ENCODE data around the gene UNC5A.

The UNC5A gene

GRCh38 chr5:176790941-176791340 lies 19.4 kb upstream of the UNC5A start:
- ChIA-PET POLR2A (no interaction called here), CTCF (no interaction called here)
- DNase-seq (ENCODE audit: extremely low spot score): no peak
- TF ChIP-seq ZNF384 (IDR thresholded peaks at IDR 0.05) (no peak), HDGF (IDR thresholded peaks at IDR 0.05; ENCODE audit: borderline replicate concordance) (no peak), FOXK2 (IDR thresholded peaks at IDR 0.05) (no peak), CTBP1 (IDR thresholded peaks at IDR 0.05; ENCODE audit: borderline replicate concordance) (no peak), LEF1 (IDR thresholded peaks at IDR 0.05; ENCODE audit: borderline replicate concordance) (no peak), TARDBP (IDR thresholded peaks at IDR 0.05) (no peak), FOXA1 (IDR thresholded peaks at IDR 0.05) (no peak), BHLHE40 (IDR thresholded peaks at IDR 0.05; ENCODE audit: borderline replicate concordance) (no peak), ARNT (IDR thresholded peaks at IDR 0.05) (no peak), FOXM1 (IDR thresholded peaks at IDR 0.05; ENCODE audit: borderline replicate concordance) (no peak)

DNA sequence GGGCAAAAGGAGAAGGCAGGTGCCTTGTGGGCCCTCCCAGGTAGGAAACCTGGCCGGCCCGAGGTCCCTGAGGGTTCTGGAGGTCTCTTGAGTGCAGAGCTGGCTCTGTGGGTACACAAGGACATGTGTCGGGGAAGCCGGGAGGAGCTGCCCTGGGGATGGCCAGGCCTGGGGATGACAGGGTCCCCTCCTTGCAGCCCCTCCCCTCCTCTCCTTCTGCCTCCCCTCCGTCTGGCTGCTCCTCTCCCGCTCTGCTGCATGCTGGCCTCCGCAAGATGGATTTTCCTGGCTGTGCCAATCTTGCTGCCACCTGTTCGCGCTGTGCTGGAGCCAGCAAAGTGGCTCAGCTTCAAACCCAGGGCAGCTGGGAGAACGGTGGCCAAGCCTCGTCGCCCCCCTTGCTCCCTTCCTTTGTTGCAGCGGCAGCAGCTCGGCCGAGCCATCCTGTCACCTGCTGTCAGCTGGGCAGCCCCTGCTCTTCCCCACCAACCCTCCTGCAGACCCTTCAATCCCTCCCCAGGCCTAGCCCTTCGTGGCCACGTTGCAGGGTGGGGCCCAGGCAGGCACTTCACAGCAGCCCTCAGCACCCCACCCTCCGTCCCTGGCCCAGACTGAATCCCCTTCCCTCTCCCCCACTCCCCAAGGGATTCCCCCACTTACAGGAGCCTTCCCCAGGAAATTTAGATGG lies 17.6 kb upstream of the UNC5A start:
- CTCF ChIA-PET: no interaction called here
- POLR2A ChIA-PET: no interaction called here
- DNase-seq (ENCODE audit: extremely low spot score): no peak
- TF ChIP-seq HDGF (IDR thresholded peaks at IDR 0.05; ENCODE audit: borderline replicate concordance) (no peak), FOXM1 (IDR thresholded peaks at IDR 0.05; ENCODE audit: borderline replicate concordance) (no peak), ZNF384 (IDR thresholded peaks at IDR 0.05) (no peak), SUZ12 (IDR thresholded peaks at IDR 0.05) (no peak), LEF1 (IDR thresholded peaks at IDR 0.05; ENCODE audit: borderline replicate concordance) (no peak), NFRKB (IDR thresholded peaks at IDR 0.05) (no peak), BHLHE40 (IDR thresholded peaks at IDR 0.05; ENCODE audit: borderline replicate concordance) (no peak), SP1 (IDR thresholded peaks at IDR 0.05) (no peak), ARNT (IDR thresholded peaks at IDR 0.05) (no peak), ELF4 (IDR thresholded peaks at IDR 0.05) (no peak), CTBP1 (IDR thresholded peaks at IDR 0.05; ENCODE audit: borderline replicate concordance) (no peak), L3MBTL2 (conservative IDR thresholded peaks at IDR 0.05) (no peak), TARDBP (IDR thresholded peaks at IDR 0.05) (no peak), FOXA1 (IDR thresholded peaks at IDR 0.05) (no peak), PKNOX1 (IDR thresholded peaks at IDR 0.05) (no peak), FOXK2 (IDR thresholded peaks at IDR 0.05) (no peak)

GRCh38 chr5:176793343-176793699 lies 17.0 kb upstream of the UNC5A start:
- DNase-seq (ENCODE audit: extremely low spot score): no peak
- POLR2A ChIA-PET: no interaction called here
- CTCF ChIA-PET: no interaction called here
- TF ChIP-seq FOXA1 (IDR thresholded peaks at IDR 0.05) (no peak), TARDBP (IDR thresholded peaks at IDR 0.05) (no peak), FOXM1 (IDR thresholded peaks at IDR 0.05; ENCODE audit: borderline replicate concordance) (no peak), ZNF384 (IDR thresholded peaks at IDR 0.05) (no peak), LEF1 (IDR thresholded peaks at IDR 0.05; ENCODE audit: borderline replicate concordance) (no peak), L3MBTL2 (conservative IDR thresholded peaks at IDR 0.05) (no peak), ELF4 (IDR thresholded peaks at IDR 0.05) (no peak), HDGF (IDR thresholded peaks at IDR 0.05; ENCODE audit: borderline replicate concordance) (no peak), FOXK2 (IDR thresholded peaks at IDR 0.05) (no peak), ARNT (IDR thresholded peaks at IDR 0.05) (no peak), PKNOX1 (IDR thresholded peaks at IDR 0.05) (no peak), SP1 (IDR thresholded peaks at IDR 0.05) (no peak), CTBP1 (IDR thresholded peaks at IDR 0.05; ENCODE audit: borderline replicate concordance) (no peak), SUZ12 (IDR thresholded peaks at IDR 0.05) (no peak), NFRKB (IDR thresholded peaks at IDR 0.05) (no peak), BHLHE40 (IDR thresholded peaks at IDR 0.05; ENCODE audit: borderline replicate concordance) (no peak)

DNA sequence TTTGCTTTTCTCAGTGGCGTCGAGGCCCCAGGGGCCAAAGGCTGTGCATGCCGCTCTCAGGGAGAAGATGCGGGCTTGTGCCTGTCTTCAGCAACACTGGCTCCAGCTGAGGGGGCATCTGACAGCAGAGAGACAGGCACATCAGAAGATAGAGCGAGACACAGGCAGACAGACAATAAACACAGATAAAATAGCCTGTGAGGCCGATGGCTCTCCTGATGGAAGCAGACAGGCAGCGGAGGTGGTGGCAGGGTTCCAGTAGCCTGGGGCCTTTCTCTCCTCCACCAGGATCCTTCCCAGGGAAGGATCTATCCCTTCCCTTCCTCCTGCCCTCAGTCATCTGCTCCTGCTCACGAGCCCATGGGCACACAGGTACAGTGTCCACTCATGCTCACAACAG lies 16.6 kb upstream of the UNC5A start:
- TF ChIP-seq FOXM1 (IDR thresholded peaks at IDR 0.05; ENCODE audit: borderline replicate concordance) (no peak), SP1 (IDR thresholded peaks at IDR 0.05) (no peak), BHLHE40 (IDR thresholded peaks at IDR 0.05; ENCODE audit: borderline replicate concordance) (no peak), SUZ12 (IDR thresholded peaks at IDR 0.05) (no peak), ELF4 (IDR thresholded peaks at IDR 0.05) (no peak), FOXK2 (IDR thresholded peaks at IDR 0.05) (no peak), HDGF (IDR thresholded peaks at IDR 0.05; ENCODE audit: borderline replicate concordance) (no peak), ZNF384 (IDR thresholded peaks at IDR 0.05) (no peak), NFRKB (IDR thresholded peaks at IDR 0.05) (no peak), L3MBTL2 (conservative IDR thresholded peaks at IDR 0.05) (no peak)
- CTCF ChIA-PET: no interaction called here
- POLR2A ChIA-PET: no interaction called here
- no peak for DNase-seq (ENCODE audit: extremely low spot score)

DNA sequence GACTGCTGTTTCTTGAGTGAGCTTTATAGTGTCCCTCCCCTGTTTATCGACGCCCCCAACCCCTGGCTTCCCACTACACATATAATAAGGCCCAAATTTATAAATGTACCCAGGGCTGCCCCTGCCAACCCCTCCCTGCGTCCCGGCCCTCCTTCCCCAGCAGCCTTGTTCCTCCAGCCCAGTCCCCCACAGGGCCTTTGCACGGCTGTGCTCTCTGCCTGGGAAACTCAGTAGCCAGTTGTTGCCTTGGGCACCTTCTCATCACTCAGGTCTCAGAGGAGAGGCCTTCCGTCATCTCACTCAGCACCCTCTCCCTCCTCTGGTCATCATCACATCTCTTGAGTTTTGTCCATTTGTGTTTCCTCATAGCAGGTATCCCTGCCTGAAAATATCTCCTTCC lies 15.8 kb upstream of the UNC5A start:
- ChIA-PET POLR2A (no interaction called here), CTCF (no interaction called here)
- no peak for TF ChIP-seq FOXM1 (IDR thresholded peaks at IDR 0.05; ENCODE audit: borderline replicate concordance)
- no peak for TF ChIP-seq FOXA1 (IDR thresholded peaks at IDR 0.05)
- no peak for TF ChIP-seq BHLHE40 (IDR thresholded peaks at IDR 0.05; ENCODE audit: borderline replicate concordance)
- no peak for TF ChIP-seq CTBP1 (IDR thresholded peaks at IDR 0.05; ENCODE audit: borderline replicate concordance)
- TF ChIP-seq LEF1 (IDR thresholded peaks at IDR 0.05; ENCODE audit: borderline replicate concordance): no peak
- TF ChIP-seq ELF4 (IDR thresholded peaks at IDR 0.05): no peak
- TF ChIP-seq L3MBTL2 (conservative IDR thresholded peaks at IDR 0.05): no peak
- TF ChIP-seq FOXK2 (IDR thresholded peaks at IDR 0.05): no peak
- TF ChIP-seq HDGF (IDR thresholded peaks at IDR 0.05; ENCODE audit: borderline replicate concordance): no peak
- TF ChIP-seq NFRKB (IDR thresholded peaks at IDR 0.05): no peak
- TF ChIP-seq ZNF384 (IDR thresholded peaks at IDR 0.05): no peak
- no peak for TF ChIP-seq ARNT (IDR thresholded peaks at IDR 0.05)
- TF ChIP-seq SP1 (IDR thresholded peaks at IDR 0.05): no peak
- TF ChIP-seq SUZ12 (IDR thresholded peaks at IDR 0.05): no peak
- no peak for TF ChIP-seq PKNOX1 (IDR thresholded peaks at IDR 0.05)
- no peak for TF ChIP-seq TARDBP (IDR thresholded peaks at IDR 0.05)
- DNase-seq (ENCODE audit: extremely low spot score): no peak

GRCh38 chr5:176796411-176796810 lies 13.9 kb upstream of the UNC5A start:
- ChIA-PET CTCF (no interaction called here), POLR2A (no interaction called here)
- TF ChIP-seq FOXK2 (IDR thresholded peaks at IDR 0.05) (no peak), NFRKB (IDR thresholded peaks at IDR 0.05) (no peak), FOXM1 (IDR thresholded peaks at IDR 0.05; ENCODE audit: borderline replicate concordance) (no peak), ZNF384 (IDR thresholded peaks at IDR 0.05) (no peak), TARDBP (IDR thresholded peaks at IDR 0.05) (no peak), ELF4 (IDR thresholded peaks at IDR 0.05) (no peak), SUZ12 (IDR thresholded peaks at IDR 0.05) (no peak), ARNT (IDR thresholded peaks at IDR 0.05) (no peak), PKNOX1 (IDR thresholded peaks at IDR 0.05) (no peak), BHLHE40 (IDR thresholded peaks at IDR 0.05; ENCODE audit: borderline replicate concordance) (no peak), HDGF (IDR thresholded peaks at IDR 0.05; ENCODE audit: borderline replicate concordance) (no peak), CTBP1 (IDR thresholded peaks at IDR 0.05; ENCODE audit: borderline replicate concordance) (no peak), FOXA1 (IDR thresholded peaks at IDR 0.05) (no peak), SP1 (IDR thresholded peaks at IDR 0.05) (no peak), LEF1 (IDR thresholded peaks at IDR 0.05; ENCODE audit: borderline replicate concordance) (no peak)
- DNase-seq (ENCODE audit: extremely low spot score): no peak

All from HEK293T (cell line).